ENCODE measurements around the gene XK.

Gene XK

DNA sequence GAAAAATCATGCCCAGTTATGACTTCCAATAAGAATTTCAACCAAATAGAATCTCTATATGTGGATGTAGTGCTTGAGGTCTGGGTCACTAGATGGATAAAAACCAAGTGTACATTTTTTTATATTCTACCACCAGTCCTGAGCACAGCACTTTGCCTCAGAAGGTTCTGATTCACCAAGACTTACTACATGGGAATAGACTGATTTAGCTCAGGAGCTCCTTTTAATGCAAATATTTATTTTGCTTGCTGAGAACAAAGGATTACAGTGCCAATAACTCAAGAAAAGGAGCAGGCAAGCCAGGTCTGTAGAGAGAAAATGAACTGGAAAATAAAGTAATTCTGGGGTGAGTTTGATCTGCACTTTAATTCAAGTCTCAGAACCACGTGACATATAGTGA is 6.4 kb upstream of the XK start:
- DNase-seq (ENCODE audit: low read depth in 2 of 2, low spot score in 1 of 2): no peak

DNA sequence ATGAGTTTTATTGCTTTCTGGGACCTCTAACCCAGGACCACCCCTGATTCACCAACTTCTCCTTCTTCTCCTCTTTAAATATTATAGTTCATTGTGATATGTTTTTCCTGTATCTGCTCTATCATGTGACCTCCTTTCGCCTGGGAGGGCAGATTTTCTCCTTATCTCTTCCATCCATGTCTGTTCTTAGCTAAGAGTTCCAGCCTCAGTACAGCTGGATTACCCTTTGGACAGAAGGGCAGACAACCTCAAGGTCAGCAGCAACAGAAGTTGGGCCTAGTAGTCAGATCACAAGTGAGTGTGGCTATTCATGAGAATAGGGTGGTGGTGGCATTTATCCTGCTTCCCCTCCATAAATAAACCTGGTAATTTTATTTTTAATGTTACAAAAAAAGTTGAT is 5.7 kb upstream of the XK start:
- no peak for DNase-seq (ENCODE audit: low read depth in 2 of 2, low spot score in 1 of 2)

DNA sequence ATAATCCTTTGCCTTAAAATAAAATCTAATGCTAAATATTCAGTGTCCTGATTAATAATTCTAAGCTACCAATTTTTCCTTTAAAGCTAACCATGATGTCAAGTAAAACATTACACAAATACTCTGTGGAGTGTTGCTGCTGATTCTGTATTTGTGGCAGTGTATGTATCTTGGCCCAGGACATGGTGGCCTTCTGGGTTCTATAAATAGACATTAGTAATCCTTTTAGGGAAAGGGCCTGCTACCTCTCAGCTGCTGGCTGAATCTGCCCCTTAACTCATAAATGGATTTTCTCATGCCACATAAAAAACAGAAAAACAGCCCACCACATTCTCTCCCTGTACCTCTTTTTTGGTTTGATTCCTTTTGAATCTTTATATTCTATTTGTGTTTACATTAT is 1.2 kb upstream of the XK start:
- DNase-seq (ENCODE audit: low read depth in 2 of 2, low spot score in 1 of 2): no peak

- no peak for DNase-seq (ENCODE audit: low read depth in 2 of 2, low spot score in 1 of 2)
Observed at GRCh38 chrX:37684973-37685372, 618 bp upstream of the XK start.

GRCh38 chrX:37686369-37686995 is 891 bp downstream of the XK start:
- no peak for DNase-seq (ENCODE audit: low read depth in 2 of 2, low spot score in 1 of 2)

GRCh38 chrX:37686996-37687395 is 1.4 kb downstream of the XK start:
- DNase-seq (ENCODE audit: low read depth in 2 of 2, low spot score in 1 of 2): no peak

- DNase-seq (ENCODE audit: low read depth in 2 of 2, low spot score in 1 of 2): no peak
Observed at GRCh38 chrX:37690119-37690518, 4.5 kb downstream of the XK start.

GRCh38 chrX:37692918-37693317 is 7.3 kb downstream of the XK start:
- DNase-seq (ENCODE audit: low read depth in 2 of 2, low spot score in 1 of 2): no peak

GRCh38 chrX:37697169-37697760 is 11.7 kb downstream of the XK start:
- DNase-seq (ENCODE audit: low read depth in 2 of 2, low spot score in 1 of 2): no peak

DNA sequence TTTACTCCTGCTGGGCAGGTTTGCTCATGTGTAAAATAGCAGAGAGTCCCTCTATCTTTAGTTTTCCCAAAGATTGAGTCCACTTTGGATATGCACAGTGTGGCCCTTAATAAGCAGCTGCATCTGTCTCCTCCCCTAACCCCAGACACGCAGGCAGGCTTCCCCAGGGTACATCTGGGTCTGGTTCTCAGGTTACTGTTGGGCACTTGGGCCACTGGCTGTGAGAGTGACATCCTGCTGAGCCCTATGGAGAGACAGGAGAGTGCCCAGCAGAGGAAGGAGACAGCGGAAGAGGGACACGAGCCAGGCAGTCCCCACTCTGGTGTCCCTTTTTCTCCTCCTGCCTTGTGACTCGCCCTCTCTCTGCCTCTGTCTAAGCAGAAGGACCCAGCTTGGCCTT is 16.0 kb downstream of the XK start:
- no peak for DNase-seq (ENCODE audit: low read depth in 2 of 2, low spot score in 1 of 2)

- no peak for DNase-seq (ENCODE audit: low read depth in 2 of 2, low spot score in 1 of 2)
Observed at GRCh38 chrX:37711991-37712390, 26.4 kb downstream of the XK start.

DNA sequence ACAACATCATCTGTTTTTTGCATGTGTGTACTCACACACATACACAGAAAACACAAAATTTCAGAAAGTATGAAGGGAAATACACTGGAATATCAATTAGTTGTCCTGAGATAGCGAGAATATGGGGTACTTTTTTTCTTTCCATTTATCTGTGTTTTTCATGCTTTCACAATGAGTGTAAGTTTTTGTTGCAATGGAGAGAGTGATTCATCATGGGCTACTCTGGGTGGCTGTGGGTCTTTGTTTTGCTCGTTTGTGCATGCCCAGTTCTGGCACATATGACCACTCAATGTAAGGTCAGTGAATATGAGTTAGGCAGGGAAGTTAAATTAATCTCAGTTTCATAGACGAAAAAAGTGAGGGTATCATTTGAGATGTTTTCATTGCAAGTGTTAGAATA is 26.9 kb downstream of the XK start:
- DNase-seq (ENCODE audit: low read depth in 2 of 2, low spot score in 1 of 2): no peak

- DNase-seq (ENCODE audit: low read depth in 2 of 2, low spot score in 1 of 2): no peak
Observed at GRCh38 chrX:37714479-37714878, 28.9 kb downstream of the XK start.

DNA sequence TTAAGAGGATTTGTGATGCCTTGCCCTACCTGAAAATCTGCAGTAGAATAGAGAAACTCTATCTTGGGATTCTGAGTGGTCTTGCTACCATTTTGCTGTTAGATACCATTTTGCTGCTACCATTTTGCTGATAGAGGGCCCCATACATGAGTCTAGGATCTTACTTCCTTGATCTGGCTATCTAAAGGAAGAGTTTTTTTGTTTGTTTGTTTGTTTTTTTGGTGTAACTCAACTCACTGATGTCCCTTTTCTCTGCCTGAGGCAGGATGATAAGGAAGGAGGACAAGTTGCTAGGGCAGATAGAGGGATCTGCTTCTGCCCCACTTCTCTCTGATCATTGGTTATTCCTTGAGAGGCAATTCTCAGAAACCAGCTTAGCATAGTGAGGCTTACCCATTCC is 31.0 kb downstream of the XK start:
- no peak for DNase-seq (ENCODE audit: low read depth in 2 of 2, low spot score in 1 of 2)

DNA sequence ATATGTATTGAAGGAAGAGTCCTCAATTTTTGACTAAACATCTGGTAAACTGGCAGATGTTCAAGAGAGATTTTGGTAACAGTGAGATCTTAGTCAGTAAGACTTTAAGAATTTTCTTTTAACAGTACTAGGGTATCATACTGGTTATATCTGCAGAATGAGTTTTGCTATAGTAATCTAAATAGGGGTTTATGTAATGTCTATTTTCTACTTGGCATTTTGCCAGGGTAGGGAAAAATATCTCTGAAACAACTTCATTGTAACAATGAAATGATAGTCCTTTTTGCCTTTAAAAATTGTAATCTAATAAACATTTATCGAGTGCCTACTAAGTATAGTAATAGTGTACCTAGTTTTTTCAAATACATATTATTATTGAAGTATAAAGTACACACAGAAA is 32.1 kb downstream of the XK start:
- DNase-seq (ENCODE audit: low read depth in 2 of 2, low spot score in 1 of 2): no peak

DNA sequence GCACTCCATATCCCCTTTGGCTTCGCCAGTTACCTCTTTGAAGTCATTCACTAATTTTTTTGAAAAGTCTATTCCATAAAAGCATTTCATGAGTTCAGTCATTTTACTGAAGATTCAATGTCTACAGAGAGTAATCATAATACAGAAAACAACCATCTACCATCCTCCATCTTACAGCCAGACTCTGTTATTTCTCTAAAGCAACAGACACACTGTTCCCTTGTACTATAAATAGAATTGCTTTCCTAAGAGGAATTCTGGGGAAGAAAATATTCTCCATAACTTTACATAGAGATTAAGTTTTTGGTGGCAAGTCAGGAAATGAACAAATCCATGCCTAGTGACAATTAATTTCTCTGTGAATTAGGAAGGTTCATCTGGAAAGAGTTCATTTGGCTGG is 37.0 kb downstream of the XK start:
- no peak for DNase-seq (ENCODE audit: low read depth in 2 of 2, low spot score in 1 of 2)

DNA sequence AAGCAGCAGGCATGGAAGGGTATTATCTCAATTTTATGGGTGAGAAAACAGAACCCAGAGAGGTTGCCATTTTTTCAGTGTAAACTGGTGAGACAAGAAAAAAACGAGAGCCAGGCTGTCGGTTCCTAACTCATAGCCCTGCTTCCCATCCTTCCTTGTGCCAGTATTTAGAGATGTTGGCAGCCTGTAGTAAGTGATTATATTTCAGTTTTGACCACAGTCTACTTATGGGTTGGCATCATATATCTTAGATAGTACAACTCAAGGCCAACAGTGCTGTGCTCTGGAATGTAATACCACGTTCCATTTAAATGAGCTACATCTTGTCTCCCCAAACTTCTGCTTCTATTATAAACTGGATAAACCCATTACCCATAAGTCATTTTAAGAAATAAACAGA is 40.8 kb downstream of the XK start:
- no peak for DNase-seq (ENCODE audit: low read depth in 2 of 2, low spot score in 1 of 2)

DNA sequence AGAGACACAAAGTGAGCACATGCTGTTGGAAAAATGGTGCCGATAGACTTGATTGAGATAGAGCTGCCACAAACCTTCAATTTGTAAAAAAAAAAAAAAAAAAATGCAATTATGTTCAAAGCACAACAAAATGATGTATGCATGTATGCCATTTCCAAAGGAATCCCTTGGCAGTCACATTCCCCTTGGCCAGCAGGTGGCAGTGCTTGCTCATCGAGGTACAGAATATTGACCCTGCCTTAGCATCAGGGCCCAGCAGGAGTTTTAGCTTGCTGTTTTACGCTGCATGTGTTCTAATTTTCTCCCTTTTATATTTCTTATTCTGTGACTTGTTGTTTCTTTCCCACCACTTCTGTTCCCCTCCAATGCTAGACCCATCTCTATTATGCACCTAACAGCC is 59.8 kb downstream of the XK start:
- peak; percentile 32 to 50 for DNase-seq (ENCODE audit: low read depth in 2 of 2, low spot score in 1 of 2)

- DNase-seq (ENCODE audit: low read depth in 2 of 2, low spot score in 1 of 2): no peak
Observed at GRCh38 chrX:37745835-37746217, 60.2 kb downstream of the XK start.

DNA sequence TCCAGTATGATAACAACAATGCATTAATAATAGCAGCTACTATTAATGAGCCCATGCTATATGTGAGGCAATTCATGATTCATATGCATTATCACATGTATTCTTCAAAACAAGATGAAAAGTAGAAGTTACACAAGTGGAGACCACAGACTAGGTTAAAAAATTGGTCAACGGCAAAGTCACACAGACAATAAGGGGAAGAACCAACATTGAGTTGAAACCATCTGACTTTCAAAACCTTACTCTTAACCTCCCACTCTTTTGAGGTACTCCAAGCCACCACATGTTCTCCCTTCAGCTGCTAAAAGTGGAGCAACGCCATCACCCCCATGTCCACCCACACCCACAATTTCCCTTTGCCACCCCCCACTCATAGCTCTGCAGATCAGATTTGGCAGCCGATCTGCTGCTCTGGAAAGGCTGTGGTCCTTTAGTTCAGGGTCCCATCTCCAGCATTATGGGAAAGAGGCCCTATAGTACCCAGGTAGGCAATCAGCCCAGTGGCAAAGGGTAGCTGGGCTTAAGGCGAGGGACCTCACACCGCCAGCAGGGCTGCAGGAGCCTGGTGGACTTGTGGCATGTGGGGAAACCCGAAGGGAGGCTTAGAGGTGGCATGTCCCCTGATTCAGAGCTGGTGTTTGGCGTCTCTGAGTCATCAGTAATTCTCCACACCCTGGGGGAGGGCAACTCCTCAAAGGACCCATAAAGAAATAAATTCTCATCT is 60.8 kb downstream of the XK start:
- no peak for DNase-seq (ENCODE audit: low read depth in 2 of 2, low spot score in 1 of 2)

DNA sequence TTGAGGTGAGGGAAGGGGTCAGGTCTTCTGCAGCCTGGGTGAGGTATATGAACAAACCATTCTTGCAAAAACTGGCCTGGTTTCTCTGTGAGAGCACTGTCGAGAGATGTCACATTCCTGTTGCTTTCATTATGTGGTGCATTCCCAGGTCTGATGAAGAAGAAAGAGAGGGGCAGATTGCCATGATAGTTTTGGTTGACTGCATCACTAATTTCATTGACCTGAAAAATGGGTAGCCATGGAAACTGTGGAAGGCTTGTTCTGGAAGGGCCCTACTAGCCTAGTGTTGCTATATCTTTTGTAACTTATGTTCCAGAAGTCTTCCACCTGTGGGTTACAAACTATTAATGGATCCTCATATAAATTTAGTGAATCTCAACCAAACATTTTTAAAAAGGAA is 61.4 kb downstream of the XK start:
- DNase-seq (ENCODE audit: low read depth in 2 of 2, low spot score in 1 of 2): no peak

- DNase-seq (ENCODE audit: low read depth in 2 of 2, low spot score in 1 of 2): no peak
Observed at GRCh38 chrX:37752281-37752680, 66.7 kb downstream of the XK start.

- no peak for DNase-seq (ENCODE audit: low read depth in 2 of 2, low spot score in 1 of 2)
Observed at GRCh38 chrX:37752936-37753335, 67.3 kb downstream of the XK start.

Data from stimulated activated CD8-positive, alpha-beta memory T cell treated with anti-CD3 and anti-CD28 coated beads, Interleukin-4, amount 100 ng/mL, for 1 hour (primary cell).